Measurements from ENCODE around the gene LYSMD1. TPM values are rescaled to one million over a fixed set of nuclear protein-coding genes. Genes with fewer than 3 reads are reported as not detected.
A peak's percentile ranks its signal among the peaks of the same experiment; 100 is the strongest.

Gene LYSMD1
- total and polyA plus RNA-seq, 2 of the 8 experiments (the other 6 are each of a cell fraction or from before 2014, with no cell fraction given) = 2.4 to 6.0 TPM

- Histone ChIP-seq H2BK20ac (ENCODE audit: low read length) (no peak overlapping the region), H2BK15ac (ENCODE audit: low read length) (no peak overlapping the region), H2AFZ (ENCODE audit: low read length) (peak overlapping the region; percentile 90; the same call in 1 of the 2 replicates), H3K4me2 (ENCODE audit: insufficient read depth in 1 of 2, low read depth in 2 of 2, low read length in 2 of 2) (peak overlapping the region; percentile 86 to 89), H3K4me3 (ENCODE audit: extremely low read depth in 1 of 4, insufficient read depth in 2 of 4, low read depth in 3 of 4, low read length in 4 of 4) (peak overlapping the region; percentile 80 to 99 (median 95)), H3K9me3 (ENCODE audit: insufficient read depth in 2 of 2, low read depth in 1 of 2, low read length in 1 of 2) (no peaks in the 10 kb centered on the region), H4K5ac (ENCODE audit: insufficient read length, low read depth, low read length) (no peak overlapping the region), H3K27ac (ENCODE audit: low read depth, low read length) (peak overlapping the region; percentile 41), H2BK12ac (ENCODE audit: low read depth, low read length) (no peak overlapping the region), H3K79me1 (ENCODE audit: low read depth, low read length) (0 out of 2 replicates have a peak, but pooled peaks cover 3% of the 10 kb centered on the region), H3K14ac (ENCODE audit: insufficient read length) (no peak overlapping the region), H2AK5ac (ENCODE audit: low read depth, low read length) (no peak overlapping the region; the same call in 1 of the 2 replicates), H3K23me2 (ENCODE audit: low read depth, low read length) (peaks cover 17% of the 10 kb centered on the region), H4K8ac (ENCODE audit: extremely low read depth, insufficient read depth, low read length) (0 out of 2 replicates have a peak overlapping the region, but pooled peaks have one; percentile 42), H3K23ac (ENCODE audit: insufficient read length) (no peak overlapping the region), H3K4ac (replicated peaks; ENCODE audit: insufficient read length, low read depth, low read length) (no peak overlapping the region), H3K18ac (ENCODE audit: extremely low read depth, low read length) (no peak overlapping the region), H3K27me3 (replicated peaks in 1 of 4; ENCODE audit: control insufficient read depth in 3 of 4, extremely low read depth in 1 of 4, insufficient read depth in 3 of 4, low read length in 3 of 4) (no peaks in the 10 kb centered on the region), H2BK120ac (replicated peaks; ENCODE audit: low read depth, low read length) (no peak overlapping the region), H3K4me1 (replicated peaks in 1 of 4; ENCODE audit: control insufficient read depth in 3 of 4, insufficient read depth in 4 of 4, low read length in 3 of 4) (peaks cover 5 to 10% (median 5%) of the 10 kb centered on the region in 4 experiments), H3K36me3 (ENCODE audit: control insufficient read depth in 2 of 4, insufficient read depth in 4 of 4, low read length in 3 of 4) (peaks cover 0 to 12% (median 4%) of the 10 kb centered on the region in 4 experiments; a peak in 5 of 8 replicates), H3K79me2 (ENCODE audit: control insufficient read depth in 1 of 2, insufficient read depth in 2 of 2, low read length in 2 of 2) (peaks cover 0 to 12% of the 10 kb centered on the region in 2 experiments; a peak in 2 of 4 replicates), H3K9ac (replicated peaks in 1 of 4; ENCODE audit: extremely low read depth in 1 of 4, low read depth in 3 of 4, low read length in 3 of 4) (peak overlapping the region; percentile 78 to 81 (median 80)), H3K56ac (replicated peaks; ENCODE audit: insufficient read length, low read depth, low read length) (peak overlapping the region; percentile 56), H2BK5ac (ENCODE audit: low read depth, low read length) (peak overlapping the region; percentile 73), H4K91ac (replicated peaks; ENCODE audit: insufficient read length, low read length) (no peak overlapping the region), H4K20me1 (replicated peaks in 1 of 2; ENCODE audit: control insufficient read depth in 1 of 2, insufficient read depth in 2 of 2, low read length in 2 of 2) (no peaks in the 10 kb centered on the region)
- ChIA-PET CTCF (ENCODE audit: partially characterized antibody) (interaction anchor here (1.0 to 2.7 kb wide), 4 partner anchors 9 to 56 kb away, joined by 3 to 10 read pairs (median 5); partner anchors contain the start of gene TMOD4), POLR2A (ENCODE audit: partially characterized antibody) (interaction anchor here (0.6 to 2.4 kb wide), 12 partner anchors 9 to 119 kb away, joined by 3 to 13 read pairs (median 4); partner anchors contain the start of genes PSMD4 and TMOD4)
- 17% methylated on average over 12 of the region's 15 CpGs; no CpG with 5 or more reads in 1 of the 2 experiments for WGBS, 2 experiments (ENCODE audit: extremely low coverage in 1 of 2, insufficient coverage in 1 of 2, insufficient read length in 1 of 2, insufficient replicate concordance in 2 of 2, low coverage in 1 of 2, low lambda C conversion rate in 2 of 2, missing lambda C conversion rate in 1 of 2)
- DNase-seq (ENCODE audit: low read depth in 1 of 2, low spot score in 2 of 2) (no peak), FAIRE-seq (no peak)
- TF ChIP-seq SP1 (IDR thresholded peaks at IDR 0.05; ENCODE audit: low read depth, low read length) = no peak
Measured at GRCh38 chr1:151166505-151166956, 829 bp upstream of the LYSMD1 start.
